NCI-H345 treated with DMSO at 0.1 percent for 48 hours (cell line): ENCODE data around the gene CEP350.
"Not testable (repeated sequence)": the region's sequence is repeated elsewhere in the genome, so short reads cannot be mapped to it uniquely, and the experiment has no call there.

Source experiments
- DNase-seq: peaks from one replicate; lab custom pipeline; 2025; ENCODE audit not compliant: unreplicated experiment; lab: John Stamatoyannopoulos, UW

Gene CEP350

GRCh38 chr1:179978199-179979079, 23.8 kb downstream of the CEP350 start:
- DNase-seq: no peak

GRCh38 chr1:179984101-179984500, 29.5 kb downstream of the CEP350 start:
- DNase-seq: no peak

GRCh38 chr1:179984942-179985341, 30.3 kb downstream of the CEP350 start:
- no peak for DNase-seq

- no peak for DNase-seq
These were observed 36.2 kb downstream of the CEP350 start for GRCh38 chr1:179990847-179991246.

GRCh38 chr1:179995576-179995975, 41.0 kb downstream of the CEP350 start:
- no peak for DNase-seq

GRCh38 chr1:179996099-179996498, 41.5 kb downstream of the CEP350 start:
- DNase-seq: no peak

GRCh38 chr1:180000575-180000974, 46.0 kb downstream of the CEP350 start:
- DNase-seq: no peak

- no peak for DNase-seq
These were observed 47.8 kb downstream of the CEP350 start for GRCh38 chr1:180002437-180002836.

- DNase-seq: no peak
These were observed 48.6 kb downstream of the CEP350 start for GRCh38 chr1:180003026-180003695.

- not testable (repeated sequence) for DNase-seq
These were observed 52.2 kb downstream of the CEP350 start for GRCh38 chr1:180006762-180007161.

GRCh38 chr1:180020017-180020416, 65.4 kb downstream of the CEP350 start:
- no peak for DNase-seq

GRCh38 chr1:180026556-180026955, 71.9 kb downstream of the CEP350 start:
- DNase-seq: no peak

- no peak for DNase-seq
These were observed 73.4 kb downstream of the CEP350 start for GRCh38 chr1:180027949-180028445.

- no peak for DNase-seq
These were observed 74.3 kb downstream of the CEP350 start for GRCh38 chr1:180028864-180029263.

GRCh38 chr1:180029524-180030135, 75.0 kb downstream of the CEP350 start:
- no peak for DNase-seq

GRCh38 chr1:180031664-180032063, 77.1 kb downstream of the CEP350 start:
- no peak for DNase-seq

GRCh38 chr1:180033390-180033789, 78.8 kb downstream of the CEP350 start:
- DNase-seq: no peak

- DNase-seq: no peak
These were observed 85.4 kb downstream of the CEP350 start for GRCh38 chr1:180040034-180040433.

- DNase-seq: no peak
These were observed 87.0 kb downstream of the CEP350 start for GRCh38 chr1:180041582-180041981.

GRCh38 chr1:180042988-180043622, 88.5 kb downstream of the CEP350 start:
- no peak for DNase-seq

GRCh38 chr1:180043785-180044184, 89.2 kb downstream of the CEP350 start:
- DNase-seq: no peak
